DND-41 (cell line): Measurements from ENCODE around the gene MYO1B.

Experiments
- EZH2 ChIP-seq: IDR thresholded peaks from 3 replicates; pipeline ENCODE4 v1.6.1; 2012; ENCODE audit warnings: borderline replicate concordance, low read depth, mild to moderate bottlenecking, moderate library complexity, low read length, inconsistent platforms; ENCODE audit not compliant: severe bottlenecking
- TF ChIP-seq, protein P1 (sequence below): IDR thresholded peaks from 2 replicates; pipeline ENCODE4 v1.5.1; 2012; ENCODE audit warnings: borderline replicate concordance, low read length, moderate library complexity, mild to moderate bottlenecking; ENCODE audit not compliant: poor library complexity, severe bottlenecking; ENCODE audit errors: extremely low read depth

DNA sequence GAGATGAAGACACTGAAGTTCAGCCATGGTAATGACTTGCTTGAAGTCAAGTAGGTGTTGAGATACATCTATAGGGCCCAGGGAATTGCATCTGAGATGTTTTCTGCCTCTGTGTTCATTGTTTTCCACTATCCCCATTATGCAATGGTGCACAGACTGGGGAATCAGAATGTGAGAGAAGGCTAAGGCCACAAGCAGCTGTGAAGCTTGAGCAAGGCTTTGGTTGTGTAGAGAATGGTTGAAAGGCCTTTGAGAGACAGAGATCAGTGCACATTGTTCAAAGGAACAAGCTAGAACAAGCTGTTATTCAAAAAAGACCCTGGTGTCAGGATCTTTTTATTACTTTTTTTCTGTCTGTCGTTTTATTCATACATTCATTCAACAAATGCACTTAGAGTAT, 82.3 kb downstream of the MYO1B start:
- TF ChIP-seq, protein P1, sequence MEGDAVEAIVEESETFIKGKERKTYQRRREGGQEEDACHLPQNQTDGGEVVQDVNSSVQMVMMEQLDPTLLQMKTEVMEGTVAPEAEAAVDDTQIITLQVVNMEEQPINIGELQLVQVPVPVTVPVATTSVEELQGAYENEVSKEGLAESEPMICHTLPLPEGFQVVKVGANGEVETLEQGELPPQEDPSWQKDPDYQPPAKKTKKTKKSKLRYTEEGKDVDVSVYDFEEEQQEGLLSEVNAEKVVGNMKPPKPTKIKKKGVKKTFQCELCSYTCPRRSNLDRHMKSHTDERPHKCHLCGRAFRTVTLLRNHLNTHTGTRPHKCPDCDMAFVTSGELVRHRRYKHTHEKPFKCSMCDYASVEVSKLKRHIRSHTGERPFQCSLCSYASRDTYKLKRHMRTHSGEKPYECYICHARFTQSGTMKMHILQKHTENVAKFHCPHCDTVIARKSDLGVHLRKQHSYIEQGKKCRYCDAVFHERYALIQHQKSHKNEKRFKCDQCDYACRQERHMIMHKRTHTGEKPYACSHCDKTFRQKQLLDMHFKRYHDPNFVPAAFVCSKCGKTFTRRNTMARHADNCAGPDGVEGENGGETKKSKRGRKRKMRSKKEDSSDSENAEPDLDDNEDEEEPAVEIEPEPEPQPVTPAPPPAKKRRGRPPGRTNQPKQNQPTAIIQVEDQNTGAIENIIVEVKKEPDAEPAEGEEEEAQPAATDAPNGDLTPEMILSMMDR = no peak
- no peak for TF ChIP-seq EZH2
